HG03439 (cell line): ENCODE data around the gene IL1R2.

Experiments
- ATAC-seq: cut with Tn5 transposase; IDR thresholded peaks from one replicate; pipeline ENCODE4 v1.9.1; 2021; ENCODE audit warnings: mild to moderate bottlenecking, moderate library complexity; ENCODE audit not compliant: unreplicated experiment

IL1R2 gene

GRCh38 chr2:102076512-102076911 lies 84.8 kb downstream of the IL1R2 start:
- no peak for ATAC-seq
